HG02571 (cell line): Measurements from ENCODE around the gene ATG4C.

ENCODE experiments used
- ATAC-seq: cut with Tn5 transposase; IDR thresholded peaks from one replicate; pipeline ENCODE4 v1.9.1; 2021; ENCODE audit warnings: mild to moderate bottlenecking, moderate library complexity; ENCODE audit not compliant: unreplicated experiment

ATG4C gene

GRCh38 chr1:62903522-62903921 lies 119.6 kb downstream of the ATG4C start:
- no peak for ATAC-seq

- ATAC-seq, result no peak
These were observed 120.3 kb downstream of the ATG4C start for GRCh38 chr1:62903982-62904855.

GRCh38 chr1:62904856-62905225 lies 120.9 kb downstream of the ATG4C start:
- ATAC-seq, result no peak

- ATAC-seq, result no peak
These were observed 121.4 kb downstream of the ATG4C start for GRCh38 chr1:62905309-62905708.

- ATAC-seq, result no peak
These were observed 121.9 kb downstream of the ATG4C start for GRCh38 chr1:62905872-62906271.

- no peak for ATAC-seq
These were observed 122.5 kb downstream of the ATG4C start for GRCh38 chr1:62906428-62906886.

GRCh38 chr1:62908168-62908695 lies 124.3 kb downstream of the ATG4C start:
- no peak for ATAC-seq

GRCh38 chr1:62912028-62912638 lies 128.2 kb downstream of the ATG4C start:
- no peak for ATAC-seq
